ENCODE measurements around the gene SDC4. TPM values are rescaled to one million over a fixed set of nuclear protein-coding genes. Genes with fewer than 3 reads are reported as not detected.

The SDC4 gene
- total RNA-seq, 1 experiment from 2014 or later: 100 TPM

GRCh38 chr20:45320948-45321595 is 27.2 kb downstream of the SDC4 start:
- ATAC-seq (no peak), DNase-seq (ENCODE audit: low read depth, low spot score) (no peak)
- Histone ChIP-seq H3K27ac (ENCODE audit: low read depth, low read length) (no peak overlapping the region), H3K4me3 (replicated peaks in 1 of 2; ENCODE audit: low read depth in 1 of 2, low read length in 2 of 2) (no peak overlapping the region), H3K27me3 (ENCODE audit: insufficient read depth, low read length) (no peaks in the 10 kb centered on the region), H3K4me2 (ENCODE audit: low read length) (no peak overlapping the region), H3K9me3 (ENCODE audit: control insufficient read depth in 1 of 2, insufficient read depth in 1 of 2, low read depth in 1 of 2, low read length in 2 of 2) (no peaks in the 10 kb centered on the region), H4K20me1 (ENCODE audit: insufficient read depth) (no peaks in the 10 kb centered on the region), H3K9me2 (ENCODE audit: insufficient read depth) (no peaks in the 10 kb centered on the region), H3K4me1 (ENCODE audit: control insufficient read depth in 1 of 2, insufficient read depth in 2 of 2, low read length in 2 of 2) (no peaks in the 10 kb centered on the region), H2AFZ (ENCODE audit: low read depth, low read length, poor library complexity, severe bottlenecking) (no peak overlapping the region), H3K9ac (ENCODE audit: low read length) (no peak overlapping the region), H3K79me2 (ENCODE audit: insufficient read depth, low read length) (no peaks in the 10 kb centered on the region), H3K36me3 (ENCODE audit: control insufficient read depth in 1 of 2, insufficient read depth in 2 of 2, low read length in 2 of 2) (no peaks in the 10 kb centered on the region)
- POLR2A ChIA-PET: interaction anchor here (1.1 kb wide), 1 partner anchor 28 kb away, joined by 5 read pairs; the partner anchor contains the start of gene SDC4
- TF ChIP-seq ZBTB33 (IDR thresholded peaks at IDR 0.05; ENCODE audit: extremely low read depth, insufficient replicate concordance, low read length) (no peak), RAD21 (IDR thresholded peaks at IDR 0.05; ENCODE audit: low read depth) (no peak), REST (IDR thresholded peaks at IDR 0.05; ENCODE audit: low read depth) (no peak), ATF3 (IDR thresholded peaks at IDR 0.05) (no peak), YY1 (IDR thresholded peaks at IDR 0.05; ENCODE audit: extremely low read depth, insufficient replicate concordance, low read depth, low read length) (no peak), ELF1 (IDR thresholded peaks at IDR 0.05; ENCODE audit: borderline replicate concordance, low read depth) (no peak), SIN3A (IDR thresholded peaks at IDR 0.05; ENCODE audit: low read depth) (no peak), CBX3 (IDR thresholded peaks at IDR 0.05; ENCODE audit: low read depth) (no peak)
- intact Hi-C loops (cut with micrococcal nuclease): no loop called here
- CTCF ChIA-PET: interaction anchor here (1.3 to 6.9 kb wide), 5 partner anchors 9 to 450 kb away, joined by 3 to 100 read pairs (median 5); no protein-coding TSS in a partner anchor
- no TSS peak for BruUV-seq (replicated peaks)
- RAD21 ChIA-PET (ENCODE audit: low non-redundant PET in 1 of 2, low total read pairs in 2 of 2, uncharacterized antibody in 2 of 2, unreplicated experiment in 2 of 2): interaction anchor here (0.7 to 2.6 kb wide), 4 partner anchors 53 to 450 kb away, joined by 3 to 9 read pairs (median 6); no protein-coding TSS in a partner anchor

Data from HCT116 (cell line).